Testis (tissue), 3 donors: Measurements from ENCODE around the gene RGMA. TPM values are rescaled to one million over a fixed set of nuclear protein-coding genes. Genes with fewer than 3 reads are reported as not detected.

Experiments used
- DNase-seq: peaks from one replicate; pipeline ENCODE4 v3.0.0-alpha.2; 2019
- H3K27ac ChIP-seq, 2 donors: fragments of 200-600 bp; sonication (generic); one replicate each; pipeline ENCODE4 v1.5.1; 2019
- H3K27me3 ChIP-seq: fragments of 200-600 bp; sonication (generic); one replicate; pipeline ENCODE4 v1.5.1; 2019
- H3K36me3 ChIP-seq: fragments of 200-600 bp; sonication (generic); one replicate; pipeline ENCODE4 v1.5.1; 2017; ENCODE audit warnings: low read depth; ENCODE audit errors: missing control alignments
- H3K4me1 ChIP-seq: fragments of 200-600 bp; sonication (generic); one replicate; pipeline ENCODE4 v1.5.1; 2019
- H3K4me3 ChIP-seq, 2 donors: fragments of 200-600 bp; sonication (generic); one replicate each; pipeline ENCODE4 v1.5.1; 2017 to 2019
- H3K9me3 ChIP-seq: fragments of 200-600 bp; sonication (generic); one replicate; pipeline ENCODE4 v1.5.1; 2017
- CTCF ChIP-seq, 3 experiments: fragments of 450-650 bp in 2 of 3; fragments of 200-600 bp in 1 of 3; sonication (generic) in 1 of 3; IDR thresholded peaks; one replicate each; pipeline ENCODE4 v1.5.1; 2016 to 2019; ENCODE audit warnings: antibody characterized with exemption in 3 of 3, mild to moderate bottlenecking in 2 of 3, moderate library complexity in 1 of 3
- POLR2A ChIP-seq: fragments of 450-650 bp; IDR thresholded peaks from one replicate; pipeline ENCODE4 v1.6.1; 2017; ENCODE audit warnings: antibody characterized with exemption, mild to moderate bottlenecking, moderate library complexity
- WGBS, 2 donors: methylation state at CpG; one replicate each; pipeline ENCODE4 v1.1.5; 2018; 5-methylcytosine and 5-hydroxymethylcytosine counted together
- intact Hi-C: fragments of 100-400 bp; cut with DNase I; formaldehyde crosslinking; loops from one replicate; pipeline ENCODE4 v1.15.1; 2023; ENCODE audit warnings: low total_unique reads
- polyA plus RNA-seq: library from polyadenylated mRNA; stranded (reverse); fragments of 350-450 nt; fragmentation: Illumina TruSeq; extraction: RNeasy Lipid Tissue Mini Kit (QIAGEN cat#74804); gene quantifications from one replicate; pipeline ENCODE4 v1.2.3, GENCODE V29; 2014; ENCODE audit warnings: low read depth, low replicate concordance; ENCODE audit not compliant: insufficient read depth
- total RNA-seq, 2 donors: library from RNA; depleted of rRNA; stranded (reverse); fragments of >200 nt; gene quantifications; one replicate each; pipeline ENCODE4 v1.2.3, GENCODE V29; 2016

The RGMA gene
- total and polyA plus RNA-seq, 3 donors from 2014 or later, result 53.7 to 120 (median 65.4) TPM

- H3K36me3 ChIP-seq, result no peaks in the 10 kb centered on the region
- no peak overlapping the region for H3K4me3 ChIP-seq
- H3K9me3 ChIP-seq, result no peaks in the 10 kb centered on the region
- no peaks in the 10 kb centered on the region for H3K27me3 ChIP-seq
- 79 to 88% methylated on average over 2 of the region's 2 CpGs for whole genome bisulfite sequencing, 2 donors
- no peak for TF ChIP-seq CTCF (IDR thresholded peaks at IDR 0.05)
- no peaks in the 10 kb centered on the region for H3K4me1 ChIP-seq
- no peak for DNase-seq
- H3K27ac ChIP-seq, result no peak overlapping the region
- intact Hi-C loops, result no loop called here
These were observed 14.8 kb upstream of the RGMA start for GRCh38 chr15:93103823-93104222.

DNA sequence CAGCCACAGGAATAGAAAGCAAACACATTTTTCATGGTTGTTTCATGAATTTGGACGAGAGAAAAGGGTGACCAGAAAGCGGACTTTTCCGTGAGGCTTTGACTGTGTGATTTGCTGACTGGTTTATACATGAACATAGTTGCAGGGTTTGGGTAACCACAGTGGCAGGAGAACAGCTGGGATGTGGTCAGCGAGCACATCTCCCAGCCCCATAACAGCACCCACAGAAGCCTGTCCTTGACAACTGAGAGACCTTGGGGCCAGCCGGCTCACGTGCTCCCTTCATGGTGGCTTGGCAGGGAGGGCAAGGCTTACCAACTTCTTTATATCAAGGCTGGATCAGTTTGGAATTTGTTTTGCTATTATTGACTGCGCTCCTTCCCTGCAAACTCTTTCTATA, 13.2 kb upstream of the RGMA start:
- 90 to 92% methylated on average over 6 to 7 of the region's 7 CpGs for WGBS, 2 donors
- H3K4me1 ChIP-seq, result no peaks in the 10 kb centered on the region
- H3K27ac ChIP-seq, result no peak overlapping the region
- no peak overlapping the region for H3K4me3 ChIP-seq
- intact Hi-C loops, result no loop called here
- no peaks in the 10 kb centered on the region for H3K9me3 ChIP-seq
- no peaks in the 10 kb centered on the region for H3K36me3 ChIP-seq
- no peak for TF ChIP-seq CTCF (IDR thresholded peaks at IDR 0.05)
- no peak for TF ChIP-seq POLR2A
- no peaks in the 10 kb centered on the region for H3K27me3 ChIP-seq
- DNase-seq, result no peak

- Histone ChIP-seq H3K4me1 (peaks cover 10% of the 10 kb centered on the region), H3K9me3 (no peaks in the 10 kb centered on the region), H3K36me3 (no peaks in the 10 kb centered on the region), H3K27ac (no peak overlapping the region), H3K4me3 (no peak overlapping the region), H3K27me3 (no peaks in the 10 kb centered on the region)
- 69 to 72% methylated on average over 6 of the region's 6 CpGs for WGBS, 2 donors
- no peak for DNase-seq
- TF ChIP-seq POLR2A (no peak), CTCF (IDR thresholded peaks at IDR 0.05) (no peak)
- intact Hi-C loops, result no loop called here
These were observed 4.8 kb upstream of the RGMA start for GRCh38 chr15:93093765-93094164.

GRCh38 chr15:93091465-93091864, 2.5 kb upstream of the RGMA start:
- no peak for TF ChIP-seq POLR2A
- no peak for TF ChIP-seq CTCF (IDR thresholded peaks at IDR 0.05)
- intact Hi-C loops, result no loop called here
- no peak for DNase-seq
- peaks cover 10% of the 10 kb centered on the region for H3K4me1 ChIP-seq
- H3K27ac ChIP-seq, result no peak overlapping the region
- no peaks in the 10 kb centered on the region for H3K9me3 ChIP-seq
- no peaks in the 10 kb centered on the region for H3K36me3 ChIP-seq
- 82 to 83% methylated on average over 11 of the region's 11 CpGs for WGBS, 2 donors
- no peak overlapping the region for H3K4me3 ChIP-seq
- no peaks in the 10 kb centered on the region for H3K27me3 ChIP-seq

GRCh38 chr15:93089727-93090305, 805 bp upstream of the RGMA start:
- H3K36me3 ChIP-seq, result no peaks in the 10 kb centered on the region
- no peak for TF ChIP-seq POLR2A
- no peak for TF ChIP-seq CTCF (IDR thresholded peaks at IDR 0.05)
- intact Hi-C loops, result no loop called here
- H3K4me3 ChIP-seq, result peak overlapping the region; percentile 58 to 75
- H3K27ac ChIP-seq, result peak overlapping the region; percentile 76 to 92
- WGBS, 2 donors, result 2 to 5% methylated on average over 23 to 29 of the region's 29 CpGs
- peak; percentile 52 for DNase-seq
- no peaks in the 10 kb centered on the region for H3K9me3 ChIP-seq
- peaks cover 14% of the 10 kb centered on the region for H3K4me1 ChIP-seq
- H3K27me3 ChIP-seq, result no peaks in the 10 kb centered on the region
